HL-60 (cell line): Measurements from ENCODE around the gene PI3.
"Not testable (repeated sequence)": the region's sequence is repeated elsewhere in the genome, so short reads cannot be mapped to it uniquely, and the experiment has no call there.

Experiments
- DNase-seq, 2 experiments: peaks; one replicate each; pipeline ENCODE4 v3.0.0-alpha.2; 2010 to 2020; ENCODE audit warnings: low read depth in 1 of 2, low spot score in 1 of 2
- H3K27ac ChIP-seq: fragments of 250-450 bp; sonication (Bioruptor Pico); replicated peaks from 2 replicates; pipeline ENCODE4 v1.5.1; 2020; ENCODE audit warnings: mild to moderate bottlenecking, moderate library complexity
- H3K27me3 ChIP-seq: fragments of 250-450 bp; sonication (Bioruptor Pico); 2 replicates; pipeline ENCODE4 v1.5.1; 2021; ENCODE audit warnings: mild to moderate bottlenecking, moderate library complexity; ENCODE audit not compliant: insufficient read depth, poor library complexity, severe bottlenecking
- H3K4me3 ChIP-seq: replicated peaks from 2 replicates; pipeline ENCODE4 v1.5.1; 2011; ENCODE audit warnings: mild to moderate bottlenecking, control low read depth, low read length; ENCODE audit not compliant: insufficient read depth
- GABPA ChIP-seq: IDR thresholded peaks from 2 replicates; pipeline ENCODE4 v1.6.1; 2012; ENCODE audit warnings: low read depth
- POLR2AphosphoS5 ChIP-seq: IDR thresholded peaks from 2 replicates; pipeline ENCODE4 v1.6.1; 2012; ENCODE audit warnings: low read depth
- REST ChIP-seq: IDR thresholded peaks from 2 replicates; pipeline ENCODE4 v1.6.1; 2012; ENCODE audit warnings: low read depth; ENCODE audit not compliant: insufficient replicate concordance
- SPI1 ChIP-seq: IDR thresholded peaks from 2 replicates; pipeline ENCODE4 v1.6.1; 2012; ENCODE audit warnings: low read depth, mild to moderate bottlenecking, borderline replicate concordance
- TF ChIP-seq, protein P1 (sequence below): IDR thresholded peaks from one replicate; pipeline ENCODE4 v1.5.1; 2011; ENCODE audit warnings: low read length, control low read depth, inconsistent platforms; ENCODE audit not compliant: insufficient read depth

PI3 gene

GRCh38 chr20:45152405-45152804 is 22.3 kb upstream of the PI3 start:
- no peak for DNase-seq
- Histone ChIP-seq H3K27me3 (no peaks in the 10 kb centered on the region), H3K27ac (no peak overlapping the region), H3K4me3 (no peak overlapping the region)
- TF ChIP-seq REST (no peak), SPI1 (no peak), POLR2AphosphoS5 (no peak), GABPA (no peak)
- TF ChIP-seq, protein P1, sequence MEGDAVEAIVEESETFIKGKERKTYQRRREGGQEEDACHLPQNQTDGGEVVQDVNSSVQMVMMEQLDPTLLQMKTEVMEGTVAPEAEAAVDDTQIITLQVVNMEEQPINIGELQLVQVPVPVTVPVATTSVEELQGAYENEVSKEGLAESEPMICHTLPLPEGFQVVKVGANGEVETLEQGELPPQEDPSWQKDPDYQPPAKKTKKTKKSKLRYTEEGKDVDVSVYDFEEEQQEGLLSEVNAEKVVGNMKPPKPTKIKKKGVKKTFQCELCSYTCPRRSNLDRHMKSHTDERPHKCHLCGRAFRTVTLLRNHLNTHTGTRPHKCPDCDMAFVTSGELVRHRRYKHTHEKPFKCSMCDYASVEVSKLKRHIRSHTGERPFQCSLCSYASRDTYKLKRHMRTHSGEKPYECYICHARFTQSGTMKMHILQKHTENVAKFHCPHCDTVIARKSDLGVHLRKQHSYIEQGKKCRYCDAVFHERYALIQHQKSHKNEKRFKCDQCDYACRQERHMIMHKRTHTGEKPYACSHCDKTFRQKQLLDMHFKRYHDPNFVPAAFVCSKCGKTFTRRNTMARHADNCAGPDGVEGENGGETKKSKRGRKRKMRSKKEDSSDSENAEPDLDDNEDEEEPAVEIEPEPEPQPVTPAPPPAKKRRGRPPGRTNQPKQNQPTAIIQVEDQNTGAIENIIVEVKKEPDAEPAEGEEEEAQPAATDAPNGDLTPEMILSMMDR, result no peak

DNA sequence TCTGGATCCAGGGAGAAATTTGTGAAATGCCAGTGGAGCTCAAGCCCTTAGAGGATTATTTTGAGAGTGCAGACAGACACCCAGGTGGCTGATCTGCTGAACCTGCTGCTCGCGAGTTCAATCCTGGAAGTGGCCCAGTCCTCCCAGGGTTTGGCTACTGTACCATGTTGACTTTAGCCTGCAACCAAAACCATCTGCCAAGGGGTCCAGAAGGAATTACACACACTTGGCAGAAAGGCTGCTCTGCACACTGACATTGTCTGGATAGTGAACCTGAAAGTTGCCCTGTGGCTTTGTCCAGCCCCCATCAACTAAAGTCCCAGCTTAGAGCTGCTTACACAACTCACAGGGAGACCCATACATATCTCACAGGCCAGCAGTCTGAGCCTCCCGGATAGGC is 21.6 kb upstream of the PI3 start:
- H3K4me3 ChIP-seq, result no peak overlapping the region
- no peak for TF ChIP-seq POLR2AphosphoS5
- no peak overlapping the region for H3K27ac ChIP-seq
- no peaks in the 10 kb centered on the region for H3K27me3 ChIP-seq
- DNase-seq, result no peak

DNA sequence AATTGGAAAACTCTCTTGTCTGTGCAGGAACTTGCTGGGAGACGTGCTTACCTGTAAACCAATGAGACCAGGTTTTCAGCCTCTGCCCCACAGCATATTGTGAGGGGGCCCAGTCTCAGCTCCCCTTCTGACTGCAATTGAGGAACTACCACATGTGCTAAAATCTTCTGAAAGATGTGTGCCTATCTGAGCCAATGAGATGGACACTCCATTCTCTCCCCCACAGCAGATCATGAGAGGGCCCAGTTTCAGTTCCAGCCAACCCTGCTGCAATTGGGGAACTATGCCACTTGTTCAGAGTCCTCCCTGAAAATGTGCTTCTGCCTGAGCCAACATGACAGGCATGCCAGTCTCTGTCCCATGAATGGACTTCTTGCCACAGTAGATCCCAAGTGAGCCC is 20.9 kb upstream of the PI3 start:
- Histone ChIP-seq H3K4me3 (no peak overlapping the region), H3K27ac (no peak overlapping the region), H3K27me3 (no peaks in the 10 kb centered on the region)
- TF ChIP-seq GABPA, result no peak
- TF ChIP-seq SPI1, result peak; percentile 17; the same call in 1 of the 2 replicates
- peak in 1 of 2 experiments; percentile 42 for DNase-seq

- no peak for DNase-seq
- Histone ChIP-seq H3K4me3 (no peak overlapping the region), H3K27ac (no peak overlapping the region), H3K27me3 (no peaks in the 10 kb centered on the region)
- TF ChIP-seq REST, result no peak
- no peak for TF ChIP-seq GABPA
- TF ChIP-seq POLR2AphosphoS5, result no peak
- TF ChIP-seq, protein P1, result no peak
- no peak for TF ChIP-seq SPI1
Measured at GRCh38 chr20:45154183-45154582, 20.5 kb upstream of the PI3 start.

GRCh38 chr20:45154794-45155193 is 19.9 kb upstream of the PI3 start:
- TF ChIP-seq SPI1, result 0 out of 2 replicates have a peak, but pooled peaks have one; percentile 14
- not testable (repeated sequence) for H3K4me3 ChIP-seq, DNase-seq, H3K27ac ChIP-seq, H3K27me3 ChIP-seq
